K562 (cell line): ENCODE measurements around the gene OCA2.

Experiments used
- ATF7 ChIP-seq: fragments of 450-650 bp; IDR thresholded peaks from 2 replicates; pipeline ENCODE4 v1.7.1; 2014; ENCODE audit warnings: mild to moderate bottlenecking, moderate library complexity
- MAFK ChIP-seq: IDR thresholded peaks from 2 replicates; pipeline ENCODE4 v1.6.1; 2011; ENCODE audit warnings: low read length, improper control_type of control experiment
- POLR3A ChIP-seq: IDR thresholded peaks from 2 replicates; pipeline ENCODE4 v1.6.1; 2011; ENCODE audit warnings: borderline replicate concordance, mild to moderate bottlenecking, moderate library complexity; ENCODE audit not compliant: insufficient read length, insufficient read depth; ENCODE audit errors: extremely low read depth
- PTRF ChIP-seq: fragments of 450-650 bp; IDR thresholded peaks from 2 replicates; pipeline ENCODE4 v1.6.1; 2016; ENCODE audit warnings: mild to moderate bottlenecking, missing genetic modification characterization, missing compliant biosample characterization
- TEAD4 ChIP-seq, 2 experiments: sonication (generic) in 1 of 2; formaldehyde crosslinking in 1 of 2; IDR thresholded peaks; 2 replicates each; pipeline versions ENCODE4 v1.6.1 to v1.8.0; 2012 to 2022; ENCODE audit warnings: borderline replicate concordance in 1 of 2, inconsistent platforms in 1 of 2, low read length in 1 of 2, mild to moderate bottlenecking in 1 of 2, missing genetic modification reagents in 1 of 2
- TF ChIP-seq, protein P1 (sequence below): sonication (generic); formaldehyde crosslinking; IDR thresholded peaks from 2 replicates; pipeline ENCODE4 v1.8.0; 2022; ENCODE audit warnings: mild to moderate bottlenecking, missing genetic modification reagents, borderline replicate concordance

DNA sequence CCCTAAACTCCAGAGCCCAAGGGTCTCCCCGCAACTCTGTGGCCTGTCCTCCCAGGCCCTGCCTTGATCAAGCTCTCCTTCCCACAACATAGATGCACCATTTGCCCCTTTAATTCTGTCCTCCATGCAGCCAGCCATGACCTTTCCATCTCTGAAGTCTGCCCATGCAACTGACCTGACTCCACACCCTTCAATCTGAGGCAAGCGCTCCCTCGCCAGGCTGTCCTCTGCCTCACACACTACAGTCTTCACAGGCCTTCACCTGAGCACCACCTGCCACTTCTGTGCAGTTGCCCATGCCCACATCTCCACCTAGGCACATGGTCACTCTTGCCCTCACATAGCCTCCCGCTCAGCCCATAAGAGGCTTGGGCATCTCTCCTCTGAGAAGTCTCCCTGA, 244.0 kb downstream of the OCA2 start:
- TF ChIP-seq TEAD4 (IDR thresholded peaks at IDR 0.05; ENCODE audit: low read length), result no peak
- no peak for TF ChIP-seq TEAD4 (CRISPR knock-in tag; IDR thresholded peaks at IDR 0.05; ENCODE audit: borderline replicate concordance)
- TF ChIP-seq PTRF (tag), result no peak
- TF ChIP-seq, protein P1, sequence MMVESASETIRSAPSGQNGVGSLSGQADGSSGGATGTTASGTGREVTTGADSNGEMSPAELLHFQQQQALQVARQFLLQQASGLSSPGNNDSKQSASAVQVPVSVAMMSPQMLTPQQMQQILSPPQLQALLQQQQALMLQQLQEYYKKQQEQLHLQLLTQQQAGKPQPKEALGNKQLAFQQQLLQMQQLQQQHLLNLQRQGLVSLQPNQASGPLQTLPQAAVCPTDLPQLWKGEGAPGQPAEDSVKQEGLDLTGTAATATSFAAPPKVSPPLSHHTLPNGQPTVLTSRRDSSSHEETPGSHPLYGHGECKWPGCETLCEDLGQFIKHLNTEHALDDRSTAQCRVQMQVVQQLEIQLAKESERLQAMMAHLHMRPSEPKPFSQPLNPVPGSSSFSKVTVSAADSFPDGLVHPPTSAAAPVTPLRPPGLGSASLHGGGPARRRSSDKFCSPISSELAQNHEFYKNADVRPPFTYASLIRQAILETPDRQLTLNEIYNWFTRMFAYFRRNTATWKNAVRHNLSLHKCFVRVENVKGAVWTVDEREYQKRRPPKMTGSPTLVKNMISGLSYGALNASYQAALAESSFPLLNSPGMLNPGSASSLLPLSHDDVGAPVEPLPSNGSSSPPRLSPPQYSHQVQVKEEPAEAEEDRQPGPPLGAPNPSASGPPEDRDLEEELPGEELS (CRISPR knock-in tag), result no peak
- no peak for TF ChIP-seq POLR3A
- TF ChIP-seq ATF7, result no peak
- TF ChIP-seq MAFK, result no peak
